SK-N-SH treated with all-trans-retinoic acid at 6 μM for 48 hours (cell line): Measurements from ENCODE around the gene GFPT2.
A peak's percentile ranks its signal among the peaks of the same experiment; 100 is the strongest.

ENCODE experiments used
- ATAC-seq: fragments of 200-7000 bp; cut with Tn5 transposase; 3 replicates; pipeline ENCODE4 v1.9.1; 2020; ENCODE audit warnings: mild to moderate bottlenecking, moderate library complexity
- ARNTL ChIP-seq: fragments of 450-650 bp; formaldehyde crosslinking; IDR thresholded peaks from 2 replicates; pipeline ENCODE4 v1.5.0; 2020; ENCODE audit warnings: low read depth, mild to moderate bottlenecking, moderate library complexity, borderline replicate concordance
- BACH2 ChIP-seq: fragments of 250-450 bp; sonication (Bioruptor Pico); IDR thresholded peaks from 2 replicates; pipeline ENCODE4 v1.9.0; 2021; ENCODE audit warnings: mild to moderate bottlenecking, borderline replicate concordance
- CSDC2 ChIP-seq: fragments of 250-450 bp; sonication (Bioruptor Pico); IDR thresholded peaks from 2 replicates; pipeline ENCODE4 v1.5.0; 2020; ENCODE audit warnings: mild to moderate bottlenecking, moderate library complexity
- ESRRG ChIP-seq: fragments of 250-450 bp; sonication (Bioruptor Pico); IDR thresholded peaks from 2 replicates; pipeline ENCODE4 v1.6.1; 2021; ENCODE audit warnings: mild to moderate bottlenecking
- GLIS3 ChIP-seq: fragments of 250-450 bp; sonication (Bioruptor Pico); IDR thresholded peaks from 2 replicates; pipeline ENCODE4 v1.5.0; 2020; ENCODE audit warnings: mild to moderate bottlenecking, moderate library complexity
- ISL1 ChIP-seq: fragments of 250-450 bp; sonication (Bioruptor Pico); IDR thresholded peaks from 2 replicates; pipeline ENCODE4 v2.1.2; 2022; ENCODE audit warnings: mild to moderate bottlenecking, moderate library complexity
- OSR1 ChIP-seq: fragments of 250-450 bp; sonication (Bioruptor Pico); IDR thresholded peaks from 2 replicates; pipeline ENCODE4 v1.8.0; 2022; ENCODE audit warnings: moderate library complexity, mild to moderate bottlenecking, inconsistent platforms
- RARB ChIP-seq: fragments of 250-450 bp; sonication (Bioruptor Pico); IDR thresholded peaks from 2 replicates; pipeline ENCODE4 v1.8.0; 2021; ENCODE audit warnings: mild to moderate bottlenecking, moderate library complexity
- SNAI2 ChIP-seq: fragments of 250-450 bp; sonication (Bioruptor Pico); IDR thresholded peaks from 2 replicates; pipeline ENCODE4 v1.5.0; 2020; ENCODE audit warnings: mild to moderate bottlenecking, moderate library complexity
- TCF4 ChIP-seq: fragments of 250-450 bp; sonication (Bioruptor Pico); IDR thresholded peaks from 2 replicates; pipeline ENCODE4 v1.8.0; 2021; ENCODE audit warnings: mild to moderate bottlenecking, moderate library complexity, borderline replicate concordance
- TOX ChIP-seq: fragments of 250-450 bp; sonication (Bioruptor Pico); IDR thresholded peaks from 2 replicates; pipeline ENCODE4 v1.8.0; 2021; ENCODE audit warnings: mild to moderate bottlenecking, moderate library complexity, borderline replicate concordance
- ZC3H10 ChIP-seq: fragments of 250-450 bp; sonication (Bioruptor Pico); IDR thresholded peaks from 2 replicates; pipeline ENCODE4 v1.5.1; 2021; ENCODE audit warnings: mild to moderate bottlenecking, moderate library complexity
- ZFP3 ChIP-seq: fragments of 250-450 bp; sonication (Bioruptor Pico); IDR thresholded peaks from 2 replicates; pipeline ENCODE4 v1.5.0; 2020; ENCODE audit warnings: mild to moderate bottlenecking, moderate library complexity
- ZFP30 ChIP-seq: fragments of 450-650 bp; formaldehyde crosslinking; IDR thresholded peaks from 2 replicates; pipeline ENCODE4 v1.5.0; 2022; ENCODE audit warnings: mild to moderate bottlenecking, moderate library complexity
- ZNF70 ChIP-seq: fragments of 450-650 bp; formaldehyde crosslinking; IDR thresholded peaks from 2 replicates; pipeline ENCODE4 v1.5.0; 2020; ENCODE audit warnings: mild to moderate bottlenecking, moderate library complexity
- ZNF8 ChIP-seq: fragments of 450-650 bp; formaldehyde crosslinking; IDR thresholded peaks from 2 replicates; pipeline ENCODE4 v1.5.0; 2020; ENCODE audit warnings: mild to moderate bottlenecking, moderate library complexity
- TF ChIP-seq, protein P1 (sequence below): fragments of 250-450 bp; sonication (Bioruptor Pico); IDR thresholded peaks from 2 replicates; pipeline ENCODE4 v1.8.0; 2021; ENCODE audit warnings: low read depth, mild to moderate bottlenecking, moderate library complexity, borderline replicate concordance
- TF ChIP-seq, protein P2 (sequence below): fragments of 250-450 bp; sonication (Bioruptor Pico); IDR thresholded peaks from 2 replicates; pipeline ENCODE4 v1.5.1; 2020; ENCODE audit warnings: low read depth, mild to moderate bottlenecking, moderate library complexity
- TF ChIP-seq, protein P3 (sequence below): fragments of 250-450 bp; sonication (Bioruptor Pico); IDR thresholded peaks from 2 replicates; pipeline ENCODE4 v1.8.0; 2020; ENCODE audit warnings: mild to moderate bottlenecking, moderate library complexity, borderline replicate concordance
- TF ChIP-seq, protein P4 (sequence below): fragments of 250-450 bp; sonication (Bioruptor Pico); IDR thresholded peaks from 2 replicates; pipeline ENCODE4 v1.5.0; 2020; ENCODE audit warnings: mild to moderate bottlenecking, moderate library complexity
- TF ChIP-seq, protein P5 (sequence below): fragments of 250-450 bp; sonication (Bioruptor Pico); IDR thresholded peaks from 2 replicates; pipeline ENCODE4 v1.5.1; 2021; ENCODE audit warnings: mild to moderate bottlenecking, moderate library complexity

GFPT2 gene

DNA sequence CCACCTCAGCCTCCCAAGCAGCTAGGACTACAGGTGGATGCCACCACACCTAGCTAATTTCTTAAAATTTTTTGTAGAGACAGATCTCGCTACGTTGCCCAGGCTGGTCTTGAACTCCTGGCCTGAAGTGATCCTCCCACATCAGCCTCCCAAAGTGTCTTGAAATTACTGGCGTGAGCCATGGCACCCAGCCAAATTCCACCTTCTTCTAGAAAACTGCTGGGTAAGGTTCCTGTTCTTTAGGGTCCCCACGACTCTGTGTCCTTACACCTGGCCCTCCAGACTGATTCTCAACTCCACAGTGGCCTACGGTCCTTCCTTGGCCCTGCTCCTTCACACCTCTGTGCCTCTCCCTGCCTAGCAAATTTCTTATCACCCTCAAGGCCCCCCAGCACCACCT, 63.2 kb downstream of the GFPT2 start:
- TF ChIP-seq ARNTL (CRISPR knock-in tag) (no peak), OSR1 (no peak), GLIS3 (CRISPR knock-in tag) (no peak), ZNF8 (CRISPR knock-in tag) (no peak), SNAI2 (CRISPR knock-in tag) (no peak), ZFP30 (CRISPR knock-in tag) (no peak), RARB (no peak), ZFP3 (CRISPR knock-in tag) (no peak), ESRRG (CRISPR knock-in tag) (no peak), TCF4 (CRISPR knock-in tag) (no peak), ISL1 (no peak), TOX (no peak), BACH2 (CRISPR knock-in tag) (no peak), ZNF70 (CRISPR knock-in tag) (no peak)
- TF ChIP-seq, protein P1, sequence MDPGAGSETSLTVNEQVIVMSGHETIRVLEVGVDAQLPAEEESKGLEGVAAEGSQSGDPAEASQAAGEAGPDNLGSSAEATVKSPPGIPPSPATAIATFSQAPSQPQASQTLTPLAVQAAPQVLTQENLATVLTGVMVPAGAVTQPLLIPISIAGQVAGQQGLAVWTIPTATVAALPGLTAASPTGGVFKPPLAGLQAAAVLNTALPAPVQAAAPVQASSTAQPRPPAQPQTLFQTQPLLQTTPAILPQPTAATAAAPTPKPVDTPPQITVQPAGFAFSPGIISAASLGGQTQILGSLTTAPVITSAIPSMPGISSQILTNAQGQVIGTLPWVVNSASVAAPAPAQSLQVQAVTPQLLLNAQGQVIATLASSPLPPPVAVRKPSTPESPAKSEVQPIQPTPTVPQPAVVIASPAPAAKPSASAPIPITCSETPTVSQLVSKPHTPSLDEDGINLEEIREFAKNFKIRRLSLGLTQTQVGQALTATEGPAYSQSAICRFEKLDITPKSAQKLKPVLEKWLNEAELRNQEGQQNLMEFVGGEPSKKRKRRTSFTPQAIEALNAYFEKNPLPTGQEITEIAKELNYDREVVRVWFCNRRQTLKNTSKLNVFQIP (CRISPR knock-in tag) = no peak
- TF ChIP-seq, protein P2, sequence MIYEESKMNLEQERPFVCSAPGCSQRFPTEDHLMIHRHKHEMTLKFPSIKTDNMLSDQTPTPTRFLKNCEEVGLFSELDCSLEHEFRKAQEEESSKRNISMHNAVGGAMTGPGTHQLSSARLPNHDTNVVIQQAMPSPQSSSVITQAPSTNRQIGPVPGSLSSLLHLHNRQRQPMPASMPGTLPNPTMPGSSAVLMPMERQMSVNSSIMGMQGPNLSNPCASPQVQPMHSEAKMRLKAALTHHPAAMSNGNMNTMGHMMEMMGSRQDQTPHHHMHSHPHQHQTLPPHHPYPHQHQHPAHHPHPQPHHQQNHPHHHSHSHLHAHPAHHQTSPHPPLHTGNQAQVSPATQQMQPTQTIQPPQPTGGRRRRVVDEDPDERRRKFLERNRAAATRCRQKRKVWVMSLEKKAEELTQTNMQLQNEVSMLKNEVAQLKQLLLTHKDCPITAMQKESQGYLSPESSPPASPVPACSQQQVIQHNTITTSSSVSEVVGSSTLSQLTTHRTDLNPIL (CRISPR knock-in tag) = no peak
- TF ChIP-seq, protein P3, sequence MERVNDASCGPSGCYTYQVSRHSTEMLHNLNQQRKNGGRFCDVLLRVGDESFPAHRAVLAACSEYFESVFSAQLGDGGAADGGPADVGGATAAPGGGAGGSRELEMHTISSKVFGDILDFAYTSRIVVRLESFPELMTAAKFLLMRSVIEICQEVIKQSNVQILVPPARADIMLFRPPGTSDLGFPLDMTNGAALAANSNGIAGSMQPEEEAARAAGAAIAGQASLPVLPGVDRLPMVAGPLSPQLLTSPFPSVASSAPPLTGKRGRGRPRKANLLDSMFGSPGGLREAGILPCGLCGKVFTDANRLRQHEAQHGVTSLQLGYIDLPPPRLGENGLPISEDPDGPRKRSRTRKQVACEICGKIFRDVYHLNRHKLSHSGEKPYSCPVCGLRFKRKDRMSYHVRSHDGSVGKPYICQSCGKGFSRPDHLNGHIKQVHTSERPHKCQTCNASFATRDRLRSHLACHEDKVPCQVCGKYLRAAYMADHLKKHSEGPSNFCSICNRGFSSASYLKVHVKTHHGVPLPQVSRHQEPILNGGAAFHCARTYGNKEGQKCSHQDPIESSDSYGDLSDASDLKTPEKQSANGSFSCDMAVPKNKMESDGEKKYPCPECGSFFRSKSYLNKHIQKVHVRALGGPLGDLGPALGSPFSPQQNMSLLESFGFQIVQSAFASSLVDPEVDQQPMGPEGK = no peak
- TF ChIP-seq, protein P4, sequence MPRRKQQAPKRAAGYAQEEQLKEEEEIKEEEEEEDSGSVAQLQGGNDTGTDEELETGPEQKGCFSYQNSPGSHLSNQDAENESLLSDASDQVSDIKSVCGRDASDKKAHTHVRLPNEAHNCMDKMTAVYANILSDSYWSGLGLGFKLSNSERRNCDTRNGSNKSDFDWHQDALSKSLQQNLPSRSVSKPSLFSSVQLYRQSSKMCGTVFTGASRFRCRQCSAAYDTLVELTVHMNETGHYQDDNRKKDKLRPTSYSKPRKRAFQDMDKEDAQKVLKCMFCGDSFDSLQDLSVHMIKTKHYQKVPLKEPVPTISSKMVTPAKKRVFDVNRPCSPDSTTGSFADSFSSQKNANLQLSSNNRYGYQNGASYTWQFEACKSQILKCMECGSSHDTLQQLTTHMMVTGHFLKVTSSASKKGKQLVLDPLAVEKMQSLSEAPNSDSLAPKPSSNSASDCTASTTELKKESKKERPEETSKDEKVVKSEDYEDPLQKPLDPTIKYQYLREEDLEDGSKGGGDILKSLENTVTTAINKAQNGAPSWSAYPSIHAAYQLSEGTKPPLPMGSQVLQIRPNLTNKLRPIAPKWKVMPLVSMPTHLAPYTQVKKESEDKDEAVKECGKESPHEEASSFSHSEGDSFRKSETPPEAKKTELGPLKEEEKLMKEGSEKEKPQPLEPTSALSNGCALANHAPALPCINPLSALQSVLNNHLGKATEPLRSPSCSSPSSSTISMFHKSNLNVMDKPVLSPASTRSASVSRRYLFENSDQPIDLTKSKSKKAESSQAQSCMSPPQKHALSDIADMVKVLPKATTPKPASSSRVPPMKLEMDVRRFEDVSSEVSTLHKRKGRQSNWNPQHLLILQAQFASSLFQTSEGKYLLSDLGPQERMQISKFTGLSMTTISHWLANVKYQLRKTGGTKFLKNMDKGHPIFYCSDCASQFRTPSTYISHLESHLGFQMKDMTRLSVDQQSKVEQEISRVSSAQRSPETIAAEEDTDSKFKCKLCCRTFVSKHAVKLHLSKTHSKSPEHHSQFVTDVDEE (CRISPR knock-in tag) = no peak
- no peak for ATAC-seq

DNA sequence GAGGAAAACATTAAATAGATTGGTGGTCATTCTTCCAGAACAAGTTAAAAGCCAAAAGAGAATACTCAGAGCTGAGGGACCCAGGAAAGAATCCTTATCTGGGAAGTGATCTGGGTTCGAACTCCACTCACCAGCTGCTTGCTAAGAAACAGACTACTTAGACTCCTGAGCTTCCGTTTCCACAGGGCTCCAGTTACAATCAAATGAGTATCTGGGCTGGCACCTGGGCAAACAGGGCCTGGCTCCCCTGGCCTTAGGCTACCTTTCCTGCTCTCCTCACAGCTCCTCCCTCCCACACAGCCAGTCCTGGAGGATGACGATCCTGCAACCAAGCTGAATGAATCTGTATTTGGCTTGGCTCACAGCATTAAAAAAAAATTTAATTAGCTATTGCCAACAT, 63.7 kb downstream of the GFPT2 start:
- TF ChIP-seq, protein P3 = no peak
- TF ChIP-seq ZNF8 (CRISPR knock-in tag) = no peak
- TF ChIP-seq TCF4 (CRISPR knock-in tag) = peak; percentile 33; the same call in 1 of the 2 replicates
- ATAC-seq = no peak

DNA sequence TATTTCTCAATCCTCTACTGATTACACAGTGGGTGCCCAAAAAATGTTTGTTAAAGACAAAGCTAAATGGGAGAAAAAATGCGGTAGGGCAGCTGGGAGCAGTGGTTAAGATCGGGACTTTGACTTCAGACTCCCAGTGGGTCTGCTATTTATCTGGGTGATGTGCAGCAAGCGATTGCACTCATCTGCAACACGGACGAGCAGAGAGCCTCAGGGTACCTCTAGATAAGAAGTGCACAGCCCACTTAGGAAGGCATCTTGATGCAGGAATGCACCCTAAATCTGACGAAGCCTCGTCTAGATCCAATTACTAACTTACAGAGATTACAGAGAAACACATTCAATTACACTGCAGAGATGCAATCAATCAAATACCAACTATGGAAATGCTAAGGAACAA, 65.3 kb downstream of the GFPT2 start:
- ATAC-seq = no peak
- 0 out of 2 replicates have a peak, but pooled peaks have one; percentile 18 for TF ChIP-seq ISL1
- TF ChIP-seq TCF4 (CRISPR knock-in tag) = peak; percentile 17; the same call in 1 of the 2 replicates
- no peak for TF ChIP-seq ZFP30 (CRISPR knock-in tag)

DNA sequence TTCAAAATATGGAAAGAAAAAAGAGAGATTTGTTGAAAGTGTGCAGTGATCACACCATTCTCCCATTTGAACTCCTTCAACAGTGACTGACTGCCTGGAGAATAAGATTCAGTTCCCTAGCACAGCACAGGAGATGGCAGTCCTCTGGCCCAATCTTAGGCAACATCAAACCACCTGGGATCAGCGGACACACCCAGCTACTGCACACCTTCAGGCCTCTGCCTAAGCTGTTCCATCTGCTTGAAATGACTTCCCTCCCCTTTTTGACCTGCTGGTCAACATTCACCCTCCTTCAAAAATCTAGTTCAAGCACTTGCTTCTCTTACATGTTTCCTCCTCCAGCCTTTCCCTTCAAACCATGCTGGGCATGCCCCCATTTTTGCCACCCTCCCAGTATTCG, 65.7 kb downstream of the GFPT2 start:
- ATAC-seq = no peak
- no peak for TF ChIP-seq TCF4 (CRISPR knock-in tag)
- TF ChIP-seq GLIS3 (CRISPR knock-in tag) = no peak
- no peak for TF ChIP-seq ZFP30 (CRISPR knock-in tag)
- TF ChIP-seq, protein P5, sequence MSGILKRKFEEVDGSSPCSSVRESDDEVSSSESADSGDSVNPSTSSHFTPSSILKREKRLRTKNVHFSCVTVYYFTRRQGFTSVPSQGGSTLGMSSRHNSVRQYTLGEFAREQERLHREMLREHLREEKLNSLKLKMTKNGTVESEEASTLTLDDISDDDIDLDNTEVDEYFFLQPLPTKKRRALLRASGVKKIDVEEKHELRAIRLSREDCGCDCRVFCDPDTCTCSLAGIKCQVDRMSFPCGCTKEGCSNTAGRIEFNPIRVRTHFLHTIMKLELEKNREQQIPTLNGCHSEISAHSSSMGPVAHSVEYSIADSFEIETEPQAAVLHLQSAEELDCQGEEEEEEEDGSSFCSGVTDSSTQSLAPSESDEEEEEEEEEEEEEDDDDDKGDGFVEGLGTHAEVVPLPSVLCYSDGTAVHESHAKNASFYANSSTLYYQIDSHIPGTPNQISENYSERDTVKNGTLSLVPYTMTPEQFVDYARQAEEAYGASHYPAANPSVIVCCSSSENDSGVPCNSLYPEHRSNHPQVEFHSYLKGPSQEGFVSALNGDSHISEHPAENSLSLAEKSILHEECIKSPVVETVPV (CRISPR knock-in tag) = no peak
- no peak for TF ChIP-seq ZFP3 (CRISPR knock-in tag)
- TF ChIP-seq, protein P4 (CRISPR knock-in tag) = no peak
- TF ChIP-seq ZC3H10 = no peak
- TF ChIP-seq CSDC2 (CRISPR knock-in tag) = no peak
- no peak for TF ChIP-seq ARNTL (CRISPR knock-in tag)
